HCT116 (cell line): ENCODE data around the gene CLDN2.

ENCODE experiments used
- ATF3 ChIP-seq: IDR thresholded peaks from 2 replicates; pipeline ENCODE4 v1.6.1; 2012
- CEBPB ChIP-seq: IDR thresholded peaks from 2 replicates; pipeline ENCODE4 v1.6.1; 2012; ENCODE audit warnings: low read depth
- CTCF ChIP-seq, 3 experiments: fragments of 200-600 bp in 1 of 3; sonication (generic) in 1 of 3; IDR thresholded peaks in 2 of 3; conservative IDR thresholded peaks in 1 of 3; 2 replicates each; pipeline ENCODE4 v1.5.1; 2012 to 2017; ENCODE audit warnings: low read depth in 2 of 3, low read length in 2 of 3, antibody characterized with exemption in 1 of 3, borderline replicate concordance in 1 of 3, control low read depth in 1 of 3, mild to moderate bottlenecking in 1 of 3, mixed read lengths in 1 of 3, mixed run types in 1 of 3, moderate library complexity in 1 of 3; ENCODE audit not compliant: insufficient read depth in 1 of 3
- EGR1 ChIP-seq: IDR thresholded peaks from 2 replicates; pipeline ENCODE4 v1.6.1; 2012; ENCODE audit warnings: low read depth
- POLR2A ChIP-seq: IDR thresholded peaks from 2 replicates; pipeline ENCODE4 v1.7.0; 2011; ENCODE audit warnings: borderline replicate concordance; ENCODE audit not compliant: insufficient read depth, insufficient read length; ENCODE audit errors: extremely low read depth
- POLR2AphosphoS5 ChIP-seq: IDR thresholded peaks from 2 replicates; pipeline ENCODE4 v1.6.1; 2011; ENCODE audit warnings: mild to moderate bottlenecking, low read depth, low read length, moderate library complexity
- RAD21 ChIP-seq: IDR thresholded peaks from 2 replicates; pipeline ENCODE4 v1.6.1; 2012; ENCODE audit warnings: low read depth, mild to moderate bottlenecking
- SIN3A ChIP-seq: IDR thresholded peaks from 2 replicates; pipeline ENCODE4 v1.6.1; 2012; ENCODE audit warnings: low read depth
- SP1 ChIP-seq: IDR thresholded peaks from 2 replicates; pipeline ENCODE4 v1.6.1; 2012; ENCODE audit warnings: low read depth

DNA sequence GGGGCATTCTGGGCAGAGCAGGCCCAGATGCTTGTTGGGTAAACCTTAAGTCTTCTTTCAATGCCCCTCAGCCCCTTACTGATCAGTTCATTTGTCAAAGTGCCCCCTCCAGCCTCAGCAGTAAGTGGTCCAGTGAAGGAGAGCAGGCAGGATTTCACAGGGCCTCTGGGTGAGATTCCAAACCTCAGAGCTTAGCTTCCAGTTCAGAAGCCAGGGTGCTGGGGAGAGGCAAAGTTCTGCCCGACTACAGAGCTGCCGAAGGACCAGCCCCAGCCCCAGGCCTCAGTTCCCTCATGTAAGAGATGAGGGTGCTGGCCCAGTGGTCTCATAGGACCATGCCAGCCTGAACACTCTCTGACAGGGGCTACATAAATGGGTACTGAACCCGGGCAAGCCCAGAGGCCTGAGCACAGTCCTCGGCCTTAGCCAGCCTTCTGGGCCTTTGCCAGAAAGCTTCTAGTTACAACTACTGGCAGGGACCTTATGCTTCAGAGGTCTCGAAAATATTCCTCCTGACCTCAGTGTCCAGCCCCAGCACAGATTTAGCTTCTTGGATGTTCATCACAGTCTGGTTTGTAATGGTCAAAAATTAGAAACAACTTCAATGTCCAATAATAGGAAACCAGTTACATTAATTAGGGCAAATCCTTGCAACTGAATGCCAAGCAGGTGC, 16.2 kb upstream of the CLDN2 start:
- no peak for TF ChIP-seq EGR1
- TF ChIP-seq SIN3A, result no peak
- no peak for TF ChIP-seq CEBPB
- no peak for TF ChIP-seq SP1
- TF ChIP-seq POLR2A, result no peak
- no peak for TF ChIP-seq CTCF (IDR thresholded peaks at IDR 0.05 in 2 of 3, conservative IDR thresholded peaks at IDR 0.05 in 1 of 3; ENCODE audit: borderline replicate concordance in 1 of 3, insufficient read depth in 1 of 3, low read depth in 2 of 3, low read length in 2 of 3)
- no peak for TF ChIP-seq ATF3
- TF ChIP-seq POLR2AphosphoS5, result no peak
- TF ChIP-seq RAD21, result no peak
